Measurements from ENCODE around the gene CA11. TPM values are rescaled to one million over a fixed set of nuclear protein-coding genes. Genes with fewer than 3 reads are reported as not detected.

The CA11 gene
- total and polyA plus RNA-seq, 9 of the 15 experiments (the other 6 are each of a cell fraction or from before 2014, with no cell fraction given): 2.9 to 19.9 (median 8.3) TPM

DNA sequence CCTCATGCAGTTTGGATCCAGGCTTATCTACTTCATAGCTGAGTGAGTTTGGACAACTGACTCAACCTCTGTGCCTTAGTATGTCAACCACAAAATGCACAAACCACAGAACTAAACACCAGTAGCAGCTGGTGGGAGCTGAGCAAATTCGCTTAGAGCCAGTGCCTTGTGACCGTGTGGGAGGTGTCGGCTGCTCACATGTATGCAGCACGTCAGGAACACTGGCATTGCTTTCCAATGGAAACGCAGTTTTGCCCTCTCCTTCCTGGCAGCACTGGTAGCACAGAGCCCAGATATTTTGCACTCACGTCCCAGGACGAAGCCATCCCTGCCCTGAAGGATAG is 35.1 kb upstream of the CA11 start (continued):
- TF ChIP-seq ZBTB2 (IDR thresholded peaks at IDR 0.05): no peak
- TF ChIP-seq, protein P1, sequence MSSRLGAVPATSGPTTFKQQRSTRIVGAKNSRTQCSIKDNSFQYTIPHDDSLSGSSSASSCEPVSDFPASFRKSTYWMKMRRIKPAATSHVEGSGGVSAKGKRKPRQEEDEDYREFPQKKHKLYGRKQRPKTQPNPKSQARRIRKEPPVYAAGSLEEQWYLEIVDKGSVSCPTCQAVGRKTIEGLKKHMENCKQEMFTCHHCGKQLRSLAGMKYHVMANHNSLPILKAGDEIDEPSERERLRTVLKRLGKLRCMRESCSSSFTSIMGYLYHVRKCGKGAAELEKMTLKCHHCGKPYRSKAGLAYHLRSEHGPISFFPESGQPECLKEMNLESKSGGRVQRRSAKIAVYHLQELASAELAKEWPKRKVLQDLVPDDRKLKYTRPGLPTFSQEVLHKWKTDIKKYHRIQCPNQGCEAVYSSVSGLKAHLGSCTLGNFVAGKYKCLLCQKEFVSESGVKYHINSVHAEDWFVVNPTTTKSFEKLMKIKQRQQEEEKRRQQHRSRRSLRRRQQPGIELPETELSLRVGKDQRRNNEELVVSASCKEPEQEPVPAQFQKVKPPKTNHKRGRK (tag; IDR thresholded peaks at IDR 0.05): no peak
- no peak for TF ChIP-seq CXXC5 (CRISPR knock-in tag; IDR thresholded peaks at IDR 0.05)
- TF ChIP-seq HDAC3 (IDR thresholded peaks at IDR 0.05; ENCODE audit: borderline replicate concordance, partially characterized antibody): no peak
- no peak for TF ChIP-seq XRCC4 (IDR thresholded peaks at IDR 0.05; ENCODE audit: extremely low read depth, insufficient read depth, insufficient read length)
- no peak for TF ChIP-seq ZBTB17 (CRISPR knock-in tag; IDR thresholded peaks at IDR 0.05)
- TF ChIP-seq RBM25 (IDR thresholded peaks at IDR 0.05; ENCODE audit: low read depth, low read length, severe bottlenecking): no peak
- no peak for TF ChIP-seq ATF1 (CRISPR knock-in tag; IDR thresholded peaks at IDR 0.05)
- peak; percentile 43; the same call in 1 of the 2 replicates for TF ChIP-seq ATF1 (tag; IDR thresholded peaks at IDR 0.05)
- TF ChIP-seq TBP (optimal IDR thresholded peaks at IDR 0.05; ENCODE audit: low read depth, low read length): no peak
- TF ChIP-seq, protein P2, sequence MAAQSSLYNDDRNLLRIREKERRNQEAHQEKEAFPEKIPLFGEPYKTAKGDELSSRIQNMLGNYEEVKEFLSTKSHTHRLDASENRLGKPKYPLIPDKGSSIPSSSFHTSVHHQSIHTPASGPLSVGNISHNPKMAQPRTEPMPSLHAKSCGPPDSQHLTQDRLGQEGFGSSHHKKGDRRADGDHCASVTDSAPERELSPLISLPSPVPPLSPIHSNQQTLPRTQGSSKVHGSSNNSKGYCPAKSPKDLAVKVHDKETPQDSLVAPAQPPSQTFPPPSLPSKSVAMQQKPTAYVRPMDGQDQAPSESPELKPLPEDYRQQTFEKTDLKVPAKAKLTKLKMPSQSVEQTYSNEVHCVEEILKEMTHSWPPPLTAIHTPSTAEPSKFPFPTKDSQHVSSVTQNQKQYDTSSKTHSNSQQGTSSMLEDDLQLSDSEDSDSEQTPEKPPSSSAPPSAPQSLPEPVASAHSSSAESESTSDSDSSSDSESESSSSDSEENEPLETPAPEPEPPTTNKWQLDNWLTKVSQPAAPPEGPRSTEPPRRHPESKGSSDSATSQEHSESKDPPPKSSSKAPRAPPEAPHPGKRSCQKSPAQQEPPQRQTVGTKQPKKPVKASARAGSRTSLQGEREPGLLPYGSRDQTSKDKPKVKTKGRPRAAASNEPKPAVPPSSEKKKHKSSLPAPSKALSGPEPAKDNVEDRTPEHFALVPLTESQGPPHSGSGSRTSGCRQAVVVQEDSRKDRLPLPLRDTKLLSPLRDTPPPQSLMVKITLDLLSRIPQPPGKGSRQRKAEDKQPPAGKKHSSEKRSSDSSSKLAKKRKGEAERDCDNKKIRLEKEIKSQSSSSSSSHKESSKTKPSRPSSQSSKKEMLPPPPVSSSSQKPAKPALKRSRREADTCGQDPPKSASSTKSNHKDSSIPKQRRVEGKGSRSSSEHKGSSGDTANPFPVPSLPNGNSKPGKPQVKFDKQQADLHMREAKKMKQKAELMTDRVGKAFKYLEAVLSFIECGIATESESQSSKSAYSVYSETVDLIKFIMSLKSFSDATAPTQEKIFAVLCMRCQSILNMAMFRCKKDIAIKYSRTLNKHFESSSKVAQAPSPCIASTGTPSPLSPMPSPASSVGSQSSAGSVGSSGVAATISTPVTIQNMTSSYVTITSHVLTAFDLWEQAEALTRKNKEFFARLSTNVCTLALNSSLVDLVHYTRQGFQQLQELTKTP (IDR thresholded peaks at IDR 0.05; ENCODE audit: low read depth in 1 of 2, partially characterized antibody in 2 of 2): no peak
- TF ChIP-seq ZNF165 (CRISPR knock-in tag; IDR thresholded peaks at IDR 0.05; ENCODE audit: borderline replicate concordance): no peak
- no peak for TF ChIP-seq ZBTB8A (IDR thresholded peaks at IDR 0.05; ENCODE audit: partially characterized antibody)
- TF ChIP-seq FOXP1 (CRISPR knock-in tag; IDR thresholded peaks at IDR 0.05): no peak
- TF ChIP-seq, protein P3, sequence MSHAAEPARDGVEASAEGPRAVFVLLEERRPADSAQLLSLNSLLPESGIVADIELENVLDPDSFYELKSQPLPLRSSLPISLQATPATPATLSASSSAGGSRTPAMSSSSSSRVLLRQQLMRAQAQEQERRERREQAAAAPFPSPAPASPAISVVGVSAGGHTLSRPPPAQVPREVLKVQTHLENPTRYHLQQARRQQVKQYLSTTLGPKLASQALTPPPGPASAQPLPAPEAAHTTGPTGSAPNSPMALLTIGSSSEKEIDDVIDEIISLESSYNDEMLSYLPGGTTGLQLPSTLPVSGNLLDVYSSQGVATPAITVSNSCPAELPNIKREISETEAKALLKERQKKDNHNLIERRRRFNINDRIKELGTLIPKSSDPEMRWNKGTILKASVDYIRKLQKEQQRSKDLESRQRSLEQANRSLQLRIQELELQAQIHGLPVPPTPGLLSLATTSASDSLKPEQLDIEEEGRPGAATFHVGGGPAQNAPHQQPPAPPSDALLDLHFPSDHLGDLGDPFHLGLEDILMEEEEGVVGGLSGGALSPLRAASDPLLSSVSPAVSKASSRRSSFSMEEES (CRISPR knock-in tag; IDR thresholded peaks at IDR 0.05): peak; percentile 14; the same call in 1 of the 2 replicates
- no peak for TF ChIP-seq FOXJ3 (CRISPR knock-in tag; IDR thresholded peaks at IDR 0.05)
- TF ChIP-seq, protein P4, sequence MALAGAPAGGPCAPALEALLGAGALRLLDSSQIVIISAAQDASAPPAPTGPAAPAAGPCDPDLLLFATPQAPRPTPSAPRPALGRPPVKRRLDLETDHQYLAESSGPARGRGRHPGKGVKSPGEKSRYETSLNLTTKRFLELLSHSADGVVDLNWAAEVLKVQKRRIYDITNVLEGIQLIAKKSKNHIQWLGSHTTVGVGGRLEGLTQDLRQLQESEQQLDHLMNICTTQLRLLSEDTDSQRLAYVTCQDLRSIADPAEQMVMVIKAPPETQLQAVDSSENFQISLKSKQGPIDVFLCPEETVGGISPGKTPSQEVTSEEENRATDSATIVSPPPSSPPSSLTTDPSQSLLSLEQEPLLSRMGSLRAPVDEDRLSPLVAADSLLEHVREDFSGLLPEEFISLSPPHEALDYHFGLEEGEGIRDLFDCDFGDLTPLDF (CRISPR knock-in tag; IDR thresholded peaks at IDR 0.05): no peak
- no peak for TF ChIP-seq GTF2F1 (IDR thresholded peaks at IDR 0.05; ENCODE audit: low read depth, low read length)
- no peak for TF ChIP-seq POLR2AphosphoS2 (IDR thresholded peaks at IDR 0.05; ENCODE audit: low read length)
- TF ChIP-seq SRSF3 (IDR thresholded peaks at IDR 0.05; ENCODE audit: insufficient read depth, low read length): no peak

Measured in K562 (cell line).